ENCODE results near the gene ARPC5. TPM values are rescaled to one million over a fixed set of nuclear protein-coding genes. Genes with fewer than 3 reads are reported as not detected.
"Not testable (repeated sequence)": the region's sequence is repeated elsewhere in the genome, so short reads cannot be mapped to it uniquely, and the experiment has no call there.

Gene ARPC5
- total RNA-seq, 1 donor from 2014 or later: 108 TPM

DNA sequence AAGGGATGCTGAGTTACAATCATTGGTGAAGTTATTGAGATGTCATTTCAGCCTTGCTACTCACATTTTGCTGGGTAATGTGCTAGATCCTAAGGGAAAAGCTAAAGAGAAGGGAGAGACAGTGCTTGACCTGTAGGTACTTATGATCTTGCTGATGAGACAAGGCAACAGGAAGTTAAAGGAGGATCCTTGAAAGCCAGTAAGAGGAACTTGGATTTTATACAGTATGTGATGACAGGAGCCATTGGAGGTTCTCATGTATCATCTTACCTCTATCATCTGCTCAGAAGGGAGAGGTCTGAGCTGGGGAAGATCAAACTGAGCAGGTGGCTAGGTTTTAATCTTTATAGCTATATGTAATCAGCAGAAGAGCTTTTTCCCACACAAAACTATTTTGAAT, 11.2 kb upstream of the ARPC5 start:
- no peak for DNase-seq (ENCODE audit: low spot score)

DNA sequence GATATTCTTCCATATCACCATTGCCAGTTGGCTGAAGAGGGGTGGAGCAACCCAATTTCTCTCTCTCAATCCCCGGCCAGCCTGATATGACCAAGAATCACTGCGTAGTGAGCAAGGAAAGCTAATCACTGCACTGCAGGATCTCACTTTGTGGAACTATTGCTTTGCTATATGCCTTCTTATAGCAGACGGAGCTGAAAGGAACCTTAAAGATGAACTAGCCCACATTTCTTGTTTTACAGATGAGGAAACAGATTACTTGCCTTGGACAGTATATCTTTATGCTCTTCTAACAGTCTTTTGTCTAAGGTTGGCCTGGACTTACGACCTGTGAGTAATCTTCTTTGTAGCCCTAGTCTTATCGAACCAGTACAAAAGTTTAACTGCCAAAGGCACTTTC, 9.9 kb upstream of the ARPC5 start:
- no peak for DNase-seq (ENCODE audit: low spot score)

DNA sequence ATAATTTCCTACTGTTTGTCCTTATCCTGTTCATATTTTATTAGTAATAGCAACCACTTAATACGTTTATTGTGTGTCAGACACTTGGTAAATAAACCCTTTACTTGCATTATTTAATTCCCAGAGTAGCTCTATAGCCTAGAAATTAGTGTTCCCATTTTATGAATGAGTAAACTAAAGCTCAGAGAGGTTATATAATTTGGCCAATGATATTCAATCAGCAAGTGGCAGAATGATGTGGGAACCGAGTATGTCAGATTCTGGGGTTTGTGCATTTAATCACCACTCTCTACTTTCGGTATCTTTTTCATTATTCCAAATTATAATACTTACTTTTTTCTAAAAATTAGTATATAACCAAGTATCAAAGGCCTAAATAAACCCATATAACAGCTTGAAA, 6.6 kb upstream of the ARPC5 start:
- no peak for DNase-seq (ENCODE audit: low spot score)

DNA sequence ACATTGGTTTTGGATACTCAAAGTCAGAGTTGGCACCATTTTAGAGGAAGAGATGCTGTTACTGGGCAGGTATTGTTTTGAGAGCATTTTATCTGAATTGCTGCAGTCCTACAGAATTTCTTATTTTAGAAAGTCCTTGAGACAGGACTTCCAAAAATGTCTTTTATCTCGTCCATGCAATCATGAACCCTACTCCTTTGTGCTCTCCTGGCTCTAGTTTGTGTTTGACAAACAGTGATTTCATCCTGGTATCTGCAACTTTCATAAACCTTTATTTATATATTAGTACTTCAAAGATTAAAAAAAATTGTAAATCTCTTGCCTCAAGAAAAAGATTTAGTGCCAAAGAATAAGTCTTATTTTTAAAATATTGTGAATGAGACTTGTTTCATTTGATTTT, 4.6 kb upstream of the ARPC5 start:
- DNase-seq (ENCODE audit: low spot score): no peak

DNA sequence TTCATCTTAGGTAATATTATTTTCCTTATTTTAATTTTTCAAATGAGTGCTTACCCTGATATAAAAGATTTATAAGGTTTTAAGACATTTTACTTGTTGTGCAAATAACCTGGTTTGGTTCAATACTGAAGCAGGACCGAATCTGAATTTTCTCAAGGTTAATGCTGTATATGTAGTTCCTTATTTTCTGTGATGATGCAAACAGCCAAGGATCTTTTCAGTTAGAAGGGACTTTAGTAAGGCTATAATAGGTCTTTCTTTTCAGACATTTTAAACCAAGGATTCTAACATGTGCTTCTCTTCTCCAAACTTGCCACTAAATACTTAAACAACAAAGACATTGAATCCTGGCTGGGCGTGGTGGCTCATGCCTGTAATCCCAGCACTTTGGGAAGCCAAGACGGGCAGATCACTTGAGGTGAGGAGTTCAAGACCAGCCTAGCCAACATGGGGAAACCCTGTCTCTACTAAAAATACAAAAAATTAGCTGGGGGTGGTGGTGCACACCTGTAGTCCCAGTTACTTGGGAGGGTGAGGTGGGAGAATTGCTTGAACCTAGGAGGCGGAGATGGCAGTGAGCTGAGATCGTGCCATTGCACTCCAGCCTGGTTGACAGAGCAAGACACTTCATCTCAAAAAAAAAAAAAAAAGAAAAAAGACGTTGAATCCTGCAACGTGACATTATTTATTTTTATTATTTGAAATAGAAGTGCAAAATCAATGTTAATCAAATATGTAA, 3.2 kb upstream of the ARPC5 start:
- DNase-seq (ENCODE audit: low spot score): no peak

DNA sequence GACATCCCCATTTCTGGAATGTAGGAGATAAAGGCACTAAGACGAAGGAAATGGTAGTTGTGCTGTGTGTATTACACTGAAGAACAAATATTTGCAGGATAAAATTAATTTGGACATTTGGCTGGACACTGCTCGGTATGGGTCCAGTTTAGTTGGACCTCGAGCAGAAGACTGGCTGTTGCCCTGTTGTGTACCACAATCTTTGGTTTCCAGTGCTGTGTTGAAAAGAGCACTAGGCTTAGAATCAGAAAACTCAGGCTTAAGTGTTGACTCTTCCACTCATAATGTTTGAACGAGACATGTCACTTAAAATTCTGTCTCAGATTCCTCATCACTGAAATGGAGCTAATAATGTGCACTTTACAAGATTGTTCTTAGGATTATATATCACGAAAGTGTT, 1.2 kb upstream of the ARPC5 start:
- no peak for DNase-seq (ENCODE audit: low spot score)

DNA sequence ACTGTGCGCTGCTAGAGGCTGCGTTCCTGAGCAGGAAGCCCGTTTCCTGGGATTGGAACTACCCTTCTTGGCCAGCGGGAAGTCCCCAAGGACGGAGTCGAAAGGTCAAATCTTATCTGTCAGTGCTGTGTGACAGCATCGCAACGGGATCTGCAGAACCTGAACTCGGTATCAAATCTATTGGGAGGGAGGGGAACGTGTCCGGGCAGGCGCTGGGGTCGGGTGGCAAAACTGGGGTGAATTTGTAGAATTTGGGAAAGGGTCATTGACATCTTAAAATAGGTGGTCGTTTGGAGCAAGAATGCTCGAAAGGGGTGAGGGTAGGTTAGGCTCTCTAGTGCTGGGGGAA, 725 bp upstream of the ARPC5 start:
- no peak for DNase-seq (ENCODE audit: low spot score)

DNA sequence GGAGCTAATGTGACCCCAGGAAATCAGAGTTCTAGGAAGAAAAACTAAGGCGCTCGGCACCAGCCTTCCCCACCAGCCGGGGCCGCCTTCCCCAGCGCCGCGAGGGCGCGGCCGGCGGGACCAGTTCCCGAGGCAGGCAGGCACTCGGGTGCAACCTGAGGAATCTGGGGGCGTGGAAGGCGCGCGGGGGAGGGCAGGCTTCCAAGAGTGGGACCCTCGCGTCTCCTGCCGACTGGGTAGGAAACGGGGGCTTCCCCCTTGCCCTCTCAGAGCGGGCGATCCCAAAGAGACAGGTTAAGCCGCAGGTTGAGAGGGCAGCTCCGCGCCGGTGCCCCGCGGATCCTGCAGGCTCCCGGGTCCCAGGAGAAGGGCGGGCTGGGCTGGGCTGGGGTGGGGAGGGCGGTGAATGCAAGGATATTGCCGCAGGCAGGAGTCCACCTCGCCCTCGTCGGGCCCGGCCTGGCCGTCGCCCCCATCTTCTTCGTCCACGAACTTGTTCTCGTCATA, 431 bp downstream of the ARPC5 start:
- DNase-seq (ENCODE audit: low spot score): peak; percentile 30

DNA sequence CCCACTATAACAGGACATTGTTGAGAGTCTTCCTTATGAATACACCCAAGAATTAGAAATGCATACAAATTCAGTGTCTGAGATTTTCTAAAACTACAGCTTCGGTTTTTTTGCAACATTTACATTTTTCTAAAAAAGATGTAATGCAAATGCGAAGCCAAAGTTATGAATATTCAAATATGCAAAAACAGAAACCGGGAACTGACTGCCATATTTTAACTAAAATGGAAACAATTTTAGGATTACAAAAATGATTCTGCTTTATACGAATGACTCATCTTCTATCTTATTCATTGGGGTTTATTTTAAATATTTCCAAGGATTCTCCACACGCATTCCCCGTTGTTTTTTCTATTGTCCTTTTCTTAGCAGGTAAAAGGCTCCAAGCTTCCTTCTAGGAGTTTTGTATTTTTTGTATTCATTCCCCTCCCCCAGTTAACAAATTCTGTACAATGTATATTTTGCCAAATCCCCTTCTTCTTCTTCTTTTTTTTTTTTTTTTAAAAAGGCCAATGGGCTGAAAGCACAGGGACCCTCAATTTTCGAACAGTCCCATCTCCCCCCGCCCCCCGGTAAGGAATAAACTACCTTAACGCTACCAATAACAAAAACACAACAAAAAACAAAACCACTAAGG, 1.0 kb downstream of the ARPC5 start:
- no peak for DNase-seq (ENCODE audit: low spot score)

DNA sequence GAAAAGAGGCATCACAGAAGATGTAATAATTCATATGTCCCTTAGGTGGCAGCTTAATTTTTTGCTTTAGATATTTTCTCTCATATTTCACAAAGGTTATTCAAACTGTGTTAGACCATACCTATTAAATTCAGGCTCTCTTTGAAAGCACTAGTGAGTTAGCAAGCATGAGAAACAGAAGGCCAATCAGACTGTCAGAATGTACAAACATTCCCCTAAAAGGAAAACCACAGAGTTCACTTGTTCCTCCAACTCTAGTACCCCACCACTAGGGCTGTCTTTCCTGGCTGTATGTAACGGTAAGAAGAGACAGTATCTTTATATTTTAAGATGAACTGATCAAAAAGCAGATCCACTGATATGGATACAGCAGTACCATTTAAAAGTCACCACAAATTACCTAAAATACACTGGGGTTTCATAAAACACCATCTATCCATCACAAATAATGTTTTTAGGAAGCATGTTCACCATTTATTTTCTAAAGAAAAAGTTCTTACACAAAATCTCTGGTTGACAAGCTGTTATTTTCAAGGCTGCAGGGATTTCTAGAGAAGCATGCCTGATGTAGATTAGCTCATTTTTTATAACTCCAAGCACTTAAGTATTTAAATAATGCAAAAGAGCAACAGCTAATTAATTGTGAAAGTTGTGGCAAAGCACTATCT, 1.8 kb downstream of the ARPC5 start:
- peak; percentile 17 for DNase-seq (ENCODE audit: low spot score)

DNA sequence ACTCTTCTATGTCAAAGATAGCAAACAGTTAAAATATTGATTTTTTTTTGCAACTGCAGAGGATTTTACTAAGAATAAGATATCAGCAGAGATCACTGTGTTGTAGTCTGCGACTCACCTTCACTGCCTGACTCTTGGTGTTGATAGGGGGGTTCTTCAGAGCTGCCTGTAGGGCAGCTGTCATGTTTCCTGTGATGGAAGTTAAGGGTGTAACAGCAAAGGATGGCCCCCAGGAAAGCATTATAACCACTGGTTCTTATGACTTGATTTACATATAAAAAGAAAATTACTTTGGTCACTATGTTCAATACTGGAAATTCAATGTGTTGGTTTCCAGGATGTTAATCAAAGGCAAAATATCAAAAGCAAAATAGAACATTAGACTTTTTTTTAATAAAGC, 2.6 kb downstream of the ARPC5 start:
- no peak for DNase-seq (ENCODE audit: low spot score)

DNA sequence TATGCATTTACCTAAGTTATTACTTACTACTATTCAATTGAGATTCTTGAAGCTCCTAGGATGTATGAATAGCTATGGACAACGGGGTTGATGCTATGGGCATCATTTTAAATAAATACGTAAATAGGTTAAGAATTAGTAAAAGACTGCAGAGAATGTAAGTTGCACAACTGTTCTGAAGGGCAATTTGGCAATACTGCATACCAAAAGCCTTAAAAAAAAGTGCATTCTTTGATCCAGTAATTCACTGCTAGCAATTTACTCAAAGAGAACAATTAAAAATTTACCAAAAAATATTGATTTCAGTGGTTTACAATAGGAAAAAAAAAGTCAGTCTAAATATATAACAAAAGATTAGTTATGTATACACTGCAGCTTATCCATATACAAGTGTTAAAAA, 3.5 kb downstream of the ARPC5 start:
- DNase-seq (ENCODE audit: low spot score): no peak

DNA sequence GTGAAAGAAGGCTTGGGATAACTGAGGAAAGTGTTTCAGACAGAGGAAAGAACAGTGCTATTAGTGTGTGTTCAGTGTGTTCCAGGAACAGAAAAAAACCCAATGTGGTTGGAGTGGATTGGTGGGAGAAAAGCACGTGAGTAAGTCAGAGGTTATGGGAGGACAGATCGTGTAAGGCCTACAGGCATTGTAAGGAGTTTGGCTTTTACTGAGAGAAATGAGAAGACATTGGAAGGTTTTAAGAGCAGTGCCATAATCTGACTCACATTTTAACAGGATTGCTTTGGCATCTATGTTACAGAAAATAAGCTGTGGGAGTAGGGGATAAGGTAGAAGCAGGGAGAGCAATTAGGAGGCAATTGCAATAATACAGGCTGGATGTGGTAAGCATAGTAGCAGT, 4.8 kb downstream of the ARPC5 start:
- no peak for DNase-seq (ENCODE audit: low spot score)

DNA sequence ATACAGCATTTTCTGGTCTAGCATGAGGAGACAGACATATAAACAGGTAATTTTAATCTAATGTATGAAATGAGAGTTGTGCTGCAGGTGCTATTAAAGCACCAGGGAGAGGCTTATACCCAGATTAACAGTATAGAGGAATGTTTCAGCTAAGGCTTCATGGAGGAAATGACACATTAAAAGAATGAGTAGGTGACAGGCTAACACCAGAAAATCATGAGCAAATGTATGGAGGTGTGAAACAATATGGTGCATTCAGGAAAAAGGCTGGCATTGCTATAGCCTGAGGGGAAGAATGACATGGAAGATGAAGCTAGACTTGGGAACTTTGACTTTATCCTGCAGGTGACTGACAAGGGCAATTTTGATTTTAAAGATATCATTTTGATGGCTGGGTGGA, 7.0 kb downstream of the ARPC5 start:
- no peak for DNase-seq (ENCODE audit: low spot score)

DNA sequence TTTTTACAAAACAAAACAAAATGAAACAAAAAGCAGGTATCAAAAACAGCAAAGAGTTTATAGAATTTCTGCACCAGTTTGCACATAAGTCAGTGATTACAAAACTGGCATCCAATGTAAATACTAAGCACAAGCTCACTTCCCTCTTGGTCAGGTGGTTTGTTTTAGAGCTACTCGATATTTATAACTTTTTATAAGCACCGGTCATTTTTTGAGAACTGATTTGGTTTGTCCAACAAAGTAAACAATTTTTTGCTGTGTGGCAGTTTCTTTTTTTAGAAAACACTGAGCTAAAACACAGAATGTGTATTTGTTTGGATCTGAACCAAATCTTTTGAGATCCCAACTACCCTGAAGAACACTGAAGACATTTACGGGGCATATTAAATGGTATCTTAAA, 9.3 kb downstream of the ARPC5 start:
- DNase-seq (ENCODE audit: low spot score): not testable (repeated sequence)

DNA sequence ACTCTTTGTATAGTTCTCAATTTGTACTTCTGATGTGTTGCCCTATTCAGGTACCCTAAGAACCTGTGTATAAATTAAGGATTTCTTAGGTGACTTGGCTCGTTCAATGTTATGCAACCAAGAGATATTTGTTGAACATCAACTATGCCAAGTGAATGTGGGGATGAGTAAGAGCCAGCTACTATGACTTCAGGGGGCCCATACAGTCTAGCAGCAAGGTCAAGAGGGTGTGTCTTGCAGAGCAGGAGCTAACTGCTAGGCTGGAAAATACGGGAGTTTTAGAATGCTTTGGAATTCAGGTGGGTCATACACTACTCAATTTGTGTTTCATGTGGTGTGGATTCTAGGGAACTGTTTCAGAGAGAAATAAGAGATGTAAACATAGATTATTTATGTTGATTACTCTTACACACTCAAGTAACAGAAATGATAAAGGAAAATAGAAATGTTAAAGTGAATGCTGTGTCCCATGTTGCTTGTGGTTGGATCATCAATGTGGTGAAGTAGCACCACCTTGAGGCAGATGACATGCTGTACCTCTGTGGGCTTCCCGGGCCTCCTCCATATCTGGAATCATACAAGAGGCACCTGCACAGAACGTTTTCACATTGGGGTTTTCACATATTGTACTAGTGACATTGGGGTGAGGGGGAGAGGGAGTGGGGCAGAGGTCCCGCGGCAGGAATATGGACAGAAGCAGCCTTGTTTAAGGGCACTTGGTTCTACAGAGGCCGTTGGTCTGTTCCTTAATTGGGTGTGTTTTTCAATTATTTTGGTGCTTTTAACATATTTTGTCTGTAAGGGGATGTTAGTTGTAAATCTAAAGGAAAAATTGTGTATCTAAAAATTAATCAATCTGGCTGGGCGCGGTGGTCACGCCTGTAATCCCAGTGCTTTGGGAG, 12.4 kb downstream of the ARPC5 start:
- DNase-seq (ENCODE audit: low spot score): peak; percentile 67

DNA sequence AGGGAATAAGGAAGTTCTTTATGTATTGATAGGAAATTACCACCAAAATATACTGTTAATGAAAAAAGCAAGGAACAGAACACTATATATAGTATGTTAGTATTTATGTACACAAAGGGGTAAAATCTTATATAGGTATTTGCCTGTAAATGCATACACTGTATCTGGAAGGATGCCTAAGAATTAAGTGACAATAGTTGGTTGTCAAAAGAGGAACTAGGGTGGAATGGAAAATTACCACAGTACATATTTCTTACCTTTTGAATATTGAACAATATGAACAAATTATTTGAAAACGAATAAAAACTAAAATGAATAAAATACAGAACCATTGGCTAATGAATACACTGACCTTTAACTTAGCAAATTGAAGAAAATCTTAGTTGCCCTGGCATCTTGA, 13.6 kb downstream of the ARPC5 start:
- DNase-seq (ENCODE audit: low spot score): no peak

DNA sequence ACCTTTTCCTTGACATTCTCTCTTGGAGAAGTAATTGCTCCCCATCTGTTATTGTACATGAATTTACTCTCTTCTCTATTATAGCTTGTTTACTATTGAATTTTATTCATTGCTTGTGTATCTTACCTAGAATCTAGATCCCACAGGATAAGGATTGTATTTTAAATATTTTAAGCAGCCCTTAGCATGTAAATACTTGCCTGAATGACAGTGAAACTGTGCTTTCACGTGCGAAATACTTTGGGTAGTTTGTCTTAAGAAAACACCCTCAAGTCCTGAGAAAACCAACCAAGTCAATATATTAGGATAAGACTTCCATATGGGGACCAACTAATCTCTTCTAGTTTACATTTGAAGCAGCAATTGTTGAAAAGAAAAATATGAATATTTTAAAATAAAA, 15.3 kb downstream of the ARPC5 start:
- no peak for DNase-seq (ENCODE audit: low spot score)

DNA sequence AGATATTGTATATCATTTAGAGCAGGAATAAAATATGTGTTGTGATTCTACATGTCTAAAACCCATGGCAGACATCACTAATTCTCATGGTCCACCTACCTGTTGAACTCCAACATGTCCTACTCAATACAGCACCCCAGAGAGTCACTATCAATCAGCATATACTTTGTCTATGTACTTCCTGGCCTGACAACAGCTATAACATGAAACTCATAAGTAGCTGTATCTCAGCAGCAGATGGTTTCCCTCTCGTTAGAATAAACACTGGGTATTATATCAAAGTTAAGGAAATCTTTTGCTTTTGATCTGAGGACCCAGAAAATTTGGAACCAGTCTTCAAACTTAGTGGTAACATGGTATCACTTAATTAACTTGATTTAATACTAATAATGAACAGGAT, 15.8 kb downstream of the ARPC5 start:
- no peak for DNase-seq (ENCODE audit: low spot score)

DNA sequence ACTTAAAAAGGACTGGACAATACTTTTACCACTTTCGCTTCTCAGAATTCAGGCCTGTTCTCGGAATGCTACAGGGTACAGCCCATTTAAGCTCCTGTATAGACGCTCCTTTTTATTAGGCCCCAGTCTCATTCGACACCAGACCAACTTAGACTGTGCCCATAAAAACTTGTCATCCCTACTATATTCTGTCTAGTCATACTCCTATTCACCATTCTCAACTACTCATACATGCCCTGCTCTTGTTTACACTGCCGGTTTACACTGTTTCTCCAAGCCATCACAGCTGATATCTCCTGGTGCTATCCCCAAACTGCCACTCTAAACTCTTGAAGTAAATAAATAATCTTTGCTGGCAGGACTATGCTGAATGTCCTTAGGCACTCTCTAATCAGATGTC, 17.4 kb downstream of the ARPC5 start:
- DNase-seq (ENCODE audit: low spot score): not testable (repeated sequence)

DNA sequence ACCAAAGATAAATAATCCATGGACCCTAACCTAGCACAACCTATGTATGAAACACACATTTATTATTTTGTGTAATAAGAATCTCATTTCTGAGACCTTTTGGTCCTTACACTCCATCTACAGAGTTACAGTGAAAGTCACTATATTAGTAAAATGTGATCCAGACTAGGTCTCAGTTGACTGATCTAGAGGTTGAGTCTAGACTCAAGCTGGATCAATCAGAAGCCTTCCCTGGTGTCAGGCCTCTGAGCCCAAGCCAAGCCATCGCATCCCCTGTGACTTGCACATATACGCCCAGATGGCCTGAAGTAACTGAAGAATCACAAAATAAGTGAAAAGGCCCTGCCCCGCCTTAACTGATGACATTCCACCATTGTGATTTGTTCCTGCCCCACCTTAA, 22.6 kb downstream of the ARPC5 start:
- not testable (repeated sequence) for DNase-seq (ENCODE audit: low spot score)

DNA sequence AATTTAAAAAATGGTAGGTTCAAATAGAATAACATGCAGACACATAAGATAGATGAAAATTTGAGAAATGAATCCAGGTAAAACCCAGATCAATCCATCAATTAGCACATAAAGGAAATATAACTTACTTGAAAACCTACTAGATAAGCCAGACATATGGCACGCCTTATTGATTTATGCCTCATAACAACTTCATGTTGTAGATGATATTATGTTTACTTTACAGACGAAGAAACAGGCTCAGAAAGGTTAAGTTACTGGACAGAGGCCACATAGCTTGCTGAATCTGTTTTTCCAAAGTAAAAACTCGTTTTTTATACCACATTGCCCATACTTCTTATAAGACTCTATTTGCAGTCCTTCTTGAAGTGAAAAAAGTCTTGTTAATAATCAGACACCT, 23.2 kb downstream of the ARPC5 start:
- DNase-seq (ENCODE audit: low spot score): no peak

Measured in mucosa of gallbladder (tissue), 1 donor.